ENCODE measurements around the gene PRPF8. TPM values are rescaled to one million over a fixed set of nuclear protein-coding genes. Genes with fewer than 3 reads are reported as not detected.
"Not testable (repeated sequence)": the region's sequence is repeated elsewhere in the genome, so short reads cannot be mapped to it uniquely, and the experiment has no call there.

Gene PRPF8
- total RNA-seq, 1 donor from 2014 or later: 185 TPM

GRCh38 chr17:1703063-1703462, 18.4 kb upstream of the PRPF8 start:
- TF ChIP-seq CTCF (IDR thresholded peaks at IDR 0.05; ENCODE audit: insufficient read depth, low read length, poor library complexity, severe bottlenecking): no peak
- Histone ChIP-seq H3K27me3 (ENCODE audit: control insufficient read depth, insufficient read depth, low read length) (no peaks in the 10 kb centered on the region), H3K36me3 (ENCODE audit: control insufficient read depth, insufficient read depth, low read length) (no peaks in the 10 kb centered on the region), H3K4me3 (ENCODE audit: low read depth, low read length) (no peak overlapping the region)
- DNase-seq (ENCODE audit: low read depth): no peak

GRCh38 chr17:1699891-1700290, 15.2 kb upstream of the PRPF8 start:
- not testable (repeated sequence) for DNase-seq (ENCODE audit: low read depth); H3K36me3 ChIP-seq (ENCODE audit: control insufficient read depth, insufficient read depth, low read length); H3K27me3 ChIP-seq (ENCODE audit: control insufficient read depth, insufficient read depth, low read length); H3K4me3 ChIP-seq (ENCODE audit: low read depth, low read length)

GRCh38 chr17:1697681-1698080, 13.0 kb upstream of the PRPF8 start:
- Histone ChIP-seq H3K4me3 (ENCODE audit: low read depth, low read length) (no peak overlapping the region), H3K27me3 (ENCODE audit: control insufficient read depth, insufficient read depth, low read length) (no peaks in the 10 kb centered on the region), H3K36me3 (ENCODE audit: control insufficient read depth, insufficient read depth, low read length) (no peaks in the 10 kb centered on the region)
- no peak for DNase-seq (ENCODE audit: low read depth)
- TF ChIP-seq CTCF (IDR thresholded peaks at IDR 0.05; ENCODE audit: insufficient read depth, low read length, poor library complexity, severe bottlenecking): no peak

- no peaks in the 10 kb centered on the region for H3K27me3 ChIP-seq (ENCODE audit: control insufficient read depth, insufficient read depth, low read length)
- TF ChIP-seq CTCF (IDR thresholded peaks at IDR 0.05; ENCODE audit: insufficient read depth, low read length, poor library complexity, severe bottlenecking): no peak
- DNase-seq (ENCODE audit: low read depth): no peak
- no peak overlapping the region for H3K4me3 ChIP-seq (ENCODE audit: low read depth, low read length)
- no peaks in the 10 kb centered on the region for H3K36me3 ChIP-seq (ENCODE audit: control insufficient read depth, insufficient read depth, low read length)
Observed at GRCh38 chr17:1695365-1695764, 10.7 kb upstream of the PRPF8 start.

GRCh38 chr17:1693339-1693738, 8.7 kb upstream of the PRPF8 start:
- no peaks in the 10 kb centered on the region for H3K27me3 ChIP-seq (ENCODE audit: control insufficient read depth, insufficient read depth, low read length)
- no peak for TF ChIP-seq CTCF (IDR thresholded peaks at IDR 0.05; ENCODE audit: insufficient read depth, low read length, poor library complexity, severe bottlenecking)
- no peaks in the 10 kb centered on the region for H3K36me3 ChIP-seq (ENCODE audit: control insufficient read depth, insufficient read depth, low read length)
- H3K4me3 ChIP-seq (ENCODE audit: low read depth, low read length): no peak overlapping the region
- no peak for DNase-seq (ENCODE audit: low read depth)

GRCh38 chr17:1690544-1691221, 6.0 kb upstream of the PRPF8 start:
- no peaks in the 10 kb centered on the region for H3K27me3 ChIP-seq (ENCODE audit: control insufficient read depth, insufficient read depth, low read length)
- H3K36me3 ChIP-seq (ENCODE audit: control insufficient read depth, insufficient read depth, low read length): no peaks in the 10 kb centered on the region
- no peak overlapping the region for H3K4me3 ChIP-seq (ENCODE audit: low read depth, low read length)
- TF ChIP-seq CTCF (IDR thresholded peaks at IDR 0.05; ENCODE audit: insufficient read depth, low read length, poor library complexity, severe bottlenecking): no peak
- DNase-seq (ENCODE audit: low read depth): no peak

GRCh38 chr17:1688405-1688804, 3.7 kb upstream of the PRPF8 start:
- not testable (repeated sequence) for H3K27me3 ChIP-seq (ENCODE audit: control insufficient read depth, insufficient read depth, low read length); H3K4me3 ChIP-seq (ENCODE audit: low read depth, low read length); DNase-seq (ENCODE audit: low read depth); H3K36me3 ChIP-seq (ENCODE audit: control insufficient read depth, insufficient read depth, low read length)

Data from kidney epithelial cell (primary cell).